Endothelial cell of umbilical vein (primary cell): ENCODE data around the gene DPH2.

Experiments
- MYC ChIP-seq: IDR thresholded peaks from one replicate; pipeline ENCODE4 v1.6.1; 2011; ENCODE audit warnings: mild to moderate bottlenecking, low read depth, low read length
- POLR2A ChIP-seq: IDR thresholded peaks from 2 replicates; pipeline ENCODE4 v1.6.1; 2012; ENCODE audit warnings: low read depth, mild to moderate bottlenecking, control low read depth, low read length
- POLR2AphosphoS5 ChIP-seq: IDR thresholded peaks from 2 replicates; pipeline ENCODE4 v1.6.1; 2012; ENCODE audit warnings: low read depth, mild to moderate bottlenecking, control low read depth, low read length, moderate library complexity; ENCODE audit not compliant: insufficient read depth
- TF ChIP-seq, protein P1 (sequence below), 2 donors: IDR thresholded peaks; 1 replicate in 1 of 2; 2 replicates in 1 of 2; pipeline ENCODE4 v1.5.1; 2011; ENCODE audit warnings: low read length in 2 of 2, mild to moderate bottlenecking in 2 of 2, moderate library complexity in 2 of 2, control low read depth in 1 of 2, inconsistent platforms in 1 of 2, low read depth in 1 of 2; ENCODE audit not compliant: insufficient read depth in 1 of 2; ENCODE audit errors: extremely low read depth in 1 of 2
- TF ChIP-seq, protein P2 (sequence below): IDR thresholded peaks from 2 replicates; pipeline ENCODE4 v1.6.1; 2011; ENCODE audit not compliant: insufficient read depth, insufficient read length

DNA sequence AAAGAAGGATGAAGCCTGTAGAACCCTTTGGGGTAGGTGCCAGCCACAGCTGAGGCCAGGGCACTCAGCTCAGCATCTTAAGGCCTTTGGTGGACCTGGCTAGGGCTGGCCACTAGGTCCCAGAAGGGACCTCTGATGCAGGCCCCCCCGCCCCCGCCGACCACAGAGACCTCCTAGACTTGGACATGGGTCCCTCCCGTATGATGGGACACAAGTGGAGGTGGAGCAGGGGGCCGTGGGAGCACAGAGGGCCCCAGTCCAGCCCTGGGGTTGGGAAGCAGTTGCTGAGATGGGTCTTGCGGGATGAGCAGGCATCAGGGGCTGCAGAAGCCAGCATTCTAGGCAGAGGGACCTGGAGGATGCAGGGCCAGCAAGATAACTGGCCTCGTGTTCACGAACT lies 12.4 kb downstream of the DPH2 start:
- TF ChIP-seq, protein P1, sequence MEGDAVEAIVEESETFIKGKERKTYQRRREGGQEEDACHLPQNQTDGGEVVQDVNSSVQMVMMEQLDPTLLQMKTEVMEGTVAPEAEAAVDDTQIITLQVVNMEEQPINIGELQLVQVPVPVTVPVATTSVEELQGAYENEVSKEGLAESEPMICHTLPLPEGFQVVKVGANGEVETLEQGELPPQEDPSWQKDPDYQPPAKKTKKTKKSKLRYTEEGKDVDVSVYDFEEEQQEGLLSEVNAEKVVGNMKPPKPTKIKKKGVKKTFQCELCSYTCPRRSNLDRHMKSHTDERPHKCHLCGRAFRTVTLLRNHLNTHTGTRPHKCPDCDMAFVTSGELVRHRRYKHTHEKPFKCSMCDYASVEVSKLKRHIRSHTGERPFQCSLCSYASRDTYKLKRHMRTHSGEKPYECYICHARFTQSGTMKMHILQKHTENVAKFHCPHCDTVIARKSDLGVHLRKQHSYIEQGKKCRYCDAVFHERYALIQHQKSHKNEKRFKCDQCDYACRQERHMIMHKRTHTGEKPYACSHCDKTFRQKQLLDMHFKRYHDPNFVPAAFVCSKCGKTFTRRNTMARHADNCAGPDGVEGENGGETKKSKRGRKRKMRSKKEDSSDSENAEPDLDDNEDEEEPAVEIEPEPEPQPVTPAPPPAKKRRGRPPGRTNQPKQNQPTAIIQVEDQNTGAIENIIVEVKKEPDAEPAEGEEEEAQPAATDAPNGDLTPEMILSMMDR (IDR thresholded peaks at IDR 0.05; ENCODE audit: extremely low read depth in 1 of 2, insufficient read depth in 1 of 2, low read depth in 1 of 2, low read length in 2 of 2) = no peak
- TF ChIP-seq POLR2A = no peak
- TF ChIP-seq MYC = no peak
- TF ChIP-seq, protein P2, sequence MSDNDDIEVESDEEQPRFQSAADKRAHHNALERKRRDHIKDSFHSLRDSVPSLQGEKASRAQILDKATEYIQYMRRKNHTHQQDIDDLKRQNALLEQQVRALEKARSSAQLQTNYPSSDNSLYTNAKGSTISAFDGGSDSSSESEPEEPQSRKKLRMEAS = no peak
- no peak for TF ChIP-seq POLR2AphosphoS5
